GM19239 (cell line): ENCODE data around the gene CACNG4.
"Not testable (repeated sequence)": the region's sequence is repeated elsewhere in the genome, so short reads cannot be mapped to it uniquely, and the experiment has no call there.

ENCODE experiments used
- DNase-seq: peaks from one replicate; pipeline ENCODE4 v3.0.0; 2011; ENCODE audit warnings: low spot score; ENCODE audit not compliant: insufficient read length
- FAIRE-seq: peaks from 2 replicates; lab custom pipeline; 2011; peaks lifted over from hg19 to GRCh38; lab: Jason Lieb, UNC

The CACNG4 gene

DNA sequence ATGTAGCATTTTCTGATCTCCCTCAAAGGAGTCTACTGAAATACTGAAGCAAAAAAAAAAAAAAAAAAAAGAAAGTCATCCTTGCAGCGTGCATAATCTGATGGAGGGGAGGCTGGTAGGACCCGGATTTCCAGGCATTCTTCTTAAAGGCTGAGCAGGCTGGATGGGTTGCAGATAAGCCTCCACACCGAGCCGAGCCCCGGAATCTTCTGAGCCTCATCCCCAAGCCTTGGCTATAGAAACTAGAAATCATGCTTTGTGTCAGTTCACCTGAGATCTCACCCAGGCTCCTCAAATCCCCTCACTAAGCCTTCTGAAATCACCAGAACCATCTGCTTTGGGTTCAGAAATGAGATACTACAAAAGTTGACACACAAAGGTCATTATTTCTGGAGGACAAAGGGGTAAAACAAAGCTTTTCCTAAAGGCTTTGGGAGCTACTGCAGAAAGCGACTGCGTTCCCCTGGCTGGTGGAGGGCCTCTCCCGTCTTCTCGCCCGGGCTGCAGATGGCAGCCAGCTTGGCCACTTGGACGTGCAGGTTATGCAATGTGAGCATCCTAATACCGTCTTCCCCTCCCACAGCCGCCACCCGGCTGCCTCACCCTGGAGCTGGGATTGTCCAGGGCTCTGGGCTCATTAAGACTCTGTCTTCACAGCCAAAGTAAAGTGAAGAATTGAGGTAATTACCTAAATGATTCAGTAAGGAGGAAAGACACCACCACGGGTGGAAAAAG is 4.7 kb upstream of the CACNG4 start:
- DNase-seq: no peak
- no peak for FAIRE-seq

DNA sequence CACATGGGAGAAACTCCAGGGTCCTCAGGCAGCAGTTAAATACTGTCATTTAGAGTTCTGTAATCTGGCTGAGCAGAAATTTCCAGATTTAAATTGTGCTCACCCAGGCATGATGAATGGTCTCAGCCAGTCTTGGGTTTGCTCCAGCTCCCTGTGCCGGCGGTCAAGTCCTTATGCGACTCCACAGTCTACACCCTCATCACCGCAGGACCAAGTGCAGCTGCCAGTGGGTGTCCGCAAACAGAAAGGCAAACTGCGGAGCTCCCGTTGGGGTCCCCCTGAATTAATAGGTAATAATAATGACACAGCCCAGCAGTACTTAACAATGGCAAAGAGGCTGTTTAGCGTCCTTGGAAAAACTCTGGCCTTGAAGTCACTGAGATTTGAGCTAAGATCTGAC is 3.9 kb upstream of the CACNG4 start:
- FAIRE-seq (no peak), DNase-seq (no peak)

DNA sequence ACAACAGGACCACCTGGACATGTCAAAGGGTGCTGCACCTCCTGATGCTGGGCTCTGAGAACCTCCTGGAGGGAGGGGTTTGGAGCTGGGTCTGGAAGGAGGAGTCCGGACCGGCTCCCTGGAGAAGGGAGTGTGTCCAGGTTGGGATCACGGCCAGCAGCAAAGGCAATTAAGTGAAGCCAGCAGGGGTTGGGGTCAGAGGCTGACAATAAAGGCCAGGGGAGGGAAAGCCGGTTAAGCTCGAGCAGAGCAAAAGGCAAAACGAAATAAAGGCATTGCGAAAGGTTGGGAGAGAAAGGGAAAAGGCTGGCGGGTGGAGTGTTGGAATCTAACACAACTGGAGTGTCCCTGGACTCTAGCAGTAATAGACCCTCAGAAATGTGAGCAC is 992 bp upstream of the CACNG4 start:
- DNase-seq (no peak), FAIRE-seq (no peak)

DNA sequence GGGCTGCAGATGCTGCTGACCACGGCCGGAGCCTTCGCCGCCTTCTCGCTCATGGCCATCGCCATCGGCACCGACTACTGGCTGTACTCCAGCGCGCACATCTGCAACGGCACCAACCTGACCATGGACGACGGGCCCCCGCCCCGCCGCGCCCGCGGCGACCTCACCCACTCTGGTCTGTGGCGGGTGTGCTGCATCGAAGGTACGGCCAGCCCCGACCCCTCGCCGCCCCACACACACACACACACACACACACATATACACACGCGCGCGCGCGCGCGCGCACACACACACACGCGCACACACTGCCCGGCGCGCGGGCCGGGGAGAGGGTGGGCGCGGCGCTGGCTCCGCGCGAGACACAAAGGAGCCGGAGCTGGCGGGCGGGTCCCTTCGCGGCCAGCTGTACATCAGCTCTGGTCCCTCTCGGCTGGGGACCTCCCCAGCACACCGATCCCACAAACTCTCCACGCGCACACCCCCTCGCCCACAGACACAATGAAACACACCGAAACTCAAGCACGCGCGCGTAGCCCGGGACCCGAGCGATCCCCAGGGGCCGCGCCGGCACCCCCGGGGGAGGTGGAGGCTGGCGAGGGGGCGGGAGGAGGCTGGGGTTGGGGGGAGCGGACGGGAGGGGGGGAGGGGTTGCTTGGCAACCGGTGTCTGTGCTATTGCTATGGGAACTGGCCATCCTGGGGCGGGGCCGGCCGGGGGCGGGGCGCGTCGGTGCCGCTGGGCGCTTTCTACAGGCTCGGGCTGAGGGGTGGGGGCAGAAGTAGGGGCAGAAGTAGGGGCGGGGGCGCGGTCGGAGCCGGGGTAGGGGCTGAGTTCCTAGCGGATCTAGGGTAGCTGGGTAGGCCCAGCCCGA is 658 bp downstream of the CACNG4 start:
- DNase-seq (no peak), FAIRE-seq (no peak)

DNA sequence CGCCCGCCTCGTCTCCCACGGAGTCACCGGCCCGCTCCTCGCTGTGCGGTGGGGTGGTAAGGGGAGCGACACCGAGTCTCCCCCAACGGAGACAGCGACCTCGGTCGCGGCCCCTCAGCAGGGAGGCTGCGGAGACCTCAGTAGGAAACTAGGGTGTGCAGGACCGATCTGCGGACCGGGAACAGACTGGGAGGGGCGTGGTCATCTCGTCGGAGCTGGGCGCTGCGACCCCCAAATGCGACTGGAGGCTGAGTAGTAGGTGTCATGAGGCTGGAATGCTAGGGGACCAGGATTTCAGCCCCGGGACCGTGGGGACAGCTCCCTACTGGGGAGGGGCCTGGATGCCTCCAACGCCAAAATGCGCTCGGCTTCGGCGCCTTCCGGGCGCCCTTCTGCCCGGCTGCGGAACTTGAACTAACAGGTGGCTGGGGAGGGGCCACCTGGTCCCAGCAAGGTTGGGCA is 1.3 kb downstream of the CACNG4 start:
- DNase-seq (no peak), FAIRE-seq (no peak)

DNA sequence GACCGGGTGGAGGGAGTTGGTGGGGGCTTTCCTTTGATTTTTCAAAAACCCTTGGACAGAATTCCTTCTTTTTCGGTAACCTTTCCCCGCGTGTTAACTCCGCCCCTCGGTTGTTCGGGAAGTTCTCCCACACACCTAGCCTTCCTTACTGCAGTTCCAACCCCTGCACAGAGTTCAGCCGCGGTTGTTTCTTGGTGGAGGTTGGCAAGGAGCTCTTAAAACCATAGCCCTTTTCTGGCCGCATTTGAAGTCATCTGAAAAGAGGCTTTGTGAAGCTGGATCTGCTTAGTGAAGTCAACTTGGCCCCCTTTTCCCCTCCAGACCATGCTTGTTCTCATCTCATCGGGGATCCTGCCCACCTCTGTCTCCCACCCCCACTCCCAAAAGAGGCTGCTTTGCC is 1.8 kb downstream of the CACNG4 start:
- FAIRE-seq (no peak), DNase-seq (no peak)

DNA sequence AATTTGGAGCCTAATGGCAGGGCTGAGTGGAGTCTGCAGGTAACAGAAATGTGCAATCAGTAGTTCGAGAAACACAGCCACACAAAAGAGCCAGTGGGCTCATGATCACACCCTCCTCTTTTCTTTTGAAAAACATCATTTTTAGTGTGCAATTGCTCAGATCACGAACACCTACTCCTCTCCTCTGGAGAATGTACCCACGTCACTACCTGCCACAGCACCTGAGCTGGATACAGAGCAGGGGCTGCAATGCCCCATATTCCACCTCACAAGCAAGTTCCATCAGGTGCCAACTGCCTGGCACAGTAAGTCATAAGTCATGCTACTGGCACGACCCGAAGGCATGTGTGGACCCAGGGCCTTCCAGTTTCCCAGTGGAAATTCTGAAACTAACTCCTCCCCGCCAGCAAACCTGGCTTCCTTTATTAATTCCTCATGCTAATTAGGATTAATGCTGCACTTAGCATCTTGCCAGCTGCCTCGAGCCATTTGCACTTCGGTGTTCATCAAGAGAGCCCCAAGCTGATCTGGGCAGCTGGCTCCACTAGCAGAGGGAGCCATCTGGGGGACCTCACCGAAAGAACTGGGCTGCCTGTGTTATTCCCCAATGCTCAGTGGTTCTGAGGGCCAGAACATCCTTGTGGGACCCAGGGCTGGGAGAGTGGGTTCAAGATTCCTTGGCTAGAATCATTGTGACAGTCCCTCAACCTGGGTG is 2.4 kb downstream of the CACNG4 start:
- FAIRE-seq (no peak), DNase-seq (no peak)

DNA sequence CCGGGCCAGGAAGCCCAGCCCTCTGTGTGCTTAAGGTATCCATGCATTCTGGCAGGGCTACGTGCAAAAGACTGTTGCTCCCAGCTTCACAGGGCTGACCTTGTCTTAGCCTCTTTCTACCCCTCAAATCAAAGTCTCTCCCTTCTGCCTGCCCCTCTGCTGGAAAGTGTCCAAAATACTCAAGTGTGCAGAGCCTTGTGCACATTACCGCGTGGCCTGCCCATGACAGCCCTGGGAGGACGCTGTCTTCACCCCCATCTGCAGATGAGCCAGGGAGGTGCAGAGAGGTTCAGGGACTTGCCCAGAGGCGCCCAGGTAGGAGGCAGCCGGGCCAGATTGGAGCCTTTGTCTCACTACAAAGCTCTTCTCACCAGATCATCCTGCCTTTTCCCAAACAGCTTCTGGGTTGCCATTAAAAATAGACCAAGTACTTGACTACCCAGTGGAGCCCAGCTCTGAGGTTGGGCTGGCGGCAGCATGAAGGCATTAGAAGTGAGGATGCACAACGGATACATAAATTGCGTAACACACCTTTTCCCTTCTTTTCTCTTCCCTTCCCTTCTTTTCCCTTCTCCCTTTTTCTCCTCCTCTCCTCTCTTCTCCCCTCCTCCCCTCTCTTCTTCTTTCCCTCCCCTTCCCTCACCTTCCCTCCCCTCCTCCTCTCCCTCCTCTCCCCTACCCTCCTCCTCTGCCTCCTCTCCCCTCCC is 3.5 kb downstream of the CACNG4 start:
- no peak for FAIRE-seq
- DNase-seq: no peak

DNA sequence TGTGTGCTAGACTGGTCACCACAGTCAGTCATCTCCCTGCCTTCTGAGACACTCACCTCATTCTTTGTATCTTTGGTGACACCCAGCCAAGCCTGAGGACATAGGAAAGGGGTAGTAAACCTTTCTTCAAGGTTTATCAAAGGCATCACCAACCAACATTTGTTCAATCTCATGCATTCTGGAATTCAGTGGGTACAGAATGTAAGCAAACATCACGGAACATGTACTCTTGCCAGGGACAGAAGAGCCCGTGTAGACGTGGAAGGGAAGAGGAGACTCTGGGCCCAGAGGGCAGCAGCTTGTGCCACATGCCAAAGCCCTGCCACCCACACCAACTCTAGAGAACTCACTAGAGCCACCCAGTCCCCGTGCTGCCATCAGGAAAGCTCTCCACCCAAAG is 4.4 kb downstream of the CACNG4 start:
- FAIRE-seq (no peak), DNase-seq (no peak)

DNA sequence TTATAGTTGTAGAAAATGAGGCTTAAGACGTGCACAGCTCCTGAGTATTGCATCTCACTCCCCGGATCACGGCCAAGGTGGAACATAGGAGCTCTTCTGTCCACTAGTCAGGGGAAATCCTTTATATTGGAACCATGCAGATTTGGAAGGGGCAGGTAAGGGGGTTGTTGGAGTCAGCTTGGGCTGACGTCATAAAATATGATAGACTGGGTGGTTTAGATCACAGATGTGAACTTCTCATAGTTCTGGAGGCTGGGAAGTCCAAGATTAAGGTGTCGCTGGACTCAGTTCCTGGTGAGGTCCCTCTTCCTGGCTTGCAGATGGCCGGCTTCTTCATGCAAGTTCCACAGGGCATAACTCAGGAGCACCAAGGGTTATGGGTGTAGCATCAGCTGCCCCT is 5.6 kb downstream of the CACNG4 start:
- DNase-seq (no peak), FAIRE-seq (no peak)

DNA sequence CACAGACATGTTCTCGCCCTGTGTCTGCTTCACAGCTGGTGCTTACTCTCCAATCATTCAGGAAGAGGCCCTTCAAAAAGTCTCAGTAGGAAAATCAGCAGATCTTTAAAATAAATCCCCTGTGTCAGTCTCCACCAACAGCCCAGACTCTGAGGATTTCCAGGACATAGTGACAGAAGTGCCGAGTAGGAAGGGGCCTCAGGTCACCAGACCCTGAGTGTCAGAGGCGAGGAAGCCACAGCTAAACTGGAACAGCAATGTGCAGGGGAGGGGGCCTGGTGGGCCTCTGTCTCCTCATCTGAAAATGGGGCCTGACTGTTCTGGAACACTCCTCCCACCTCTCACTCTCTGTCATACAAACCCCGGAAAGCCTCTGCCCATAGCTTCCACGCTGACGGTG is 6.3 kb downstream of the CACNG4 start:
- FAIRE-seq: no peak
- DNase-seq: no peak

DNA sequence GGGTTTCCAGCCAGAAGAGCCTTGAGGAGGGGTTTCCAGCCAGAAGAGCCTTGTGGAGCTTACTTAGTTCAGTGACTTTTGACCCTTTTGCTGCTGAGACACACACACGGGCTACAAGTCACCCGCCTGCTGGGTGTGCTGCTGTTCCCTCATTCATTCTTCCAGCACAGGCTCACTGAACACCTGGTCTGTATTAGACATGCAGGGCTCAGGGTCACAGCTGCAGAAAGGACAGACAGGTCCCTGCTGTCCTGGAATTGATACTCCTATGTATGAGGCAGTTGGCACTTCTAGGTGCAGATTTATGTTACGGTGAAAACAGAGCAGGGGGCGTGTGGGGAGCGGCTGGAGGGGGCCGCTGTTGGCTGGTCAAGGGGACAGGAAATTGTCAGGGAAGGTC is 6.8 kb downstream of the CACNG4 start:
- DNase-seq: no peak

DNA sequence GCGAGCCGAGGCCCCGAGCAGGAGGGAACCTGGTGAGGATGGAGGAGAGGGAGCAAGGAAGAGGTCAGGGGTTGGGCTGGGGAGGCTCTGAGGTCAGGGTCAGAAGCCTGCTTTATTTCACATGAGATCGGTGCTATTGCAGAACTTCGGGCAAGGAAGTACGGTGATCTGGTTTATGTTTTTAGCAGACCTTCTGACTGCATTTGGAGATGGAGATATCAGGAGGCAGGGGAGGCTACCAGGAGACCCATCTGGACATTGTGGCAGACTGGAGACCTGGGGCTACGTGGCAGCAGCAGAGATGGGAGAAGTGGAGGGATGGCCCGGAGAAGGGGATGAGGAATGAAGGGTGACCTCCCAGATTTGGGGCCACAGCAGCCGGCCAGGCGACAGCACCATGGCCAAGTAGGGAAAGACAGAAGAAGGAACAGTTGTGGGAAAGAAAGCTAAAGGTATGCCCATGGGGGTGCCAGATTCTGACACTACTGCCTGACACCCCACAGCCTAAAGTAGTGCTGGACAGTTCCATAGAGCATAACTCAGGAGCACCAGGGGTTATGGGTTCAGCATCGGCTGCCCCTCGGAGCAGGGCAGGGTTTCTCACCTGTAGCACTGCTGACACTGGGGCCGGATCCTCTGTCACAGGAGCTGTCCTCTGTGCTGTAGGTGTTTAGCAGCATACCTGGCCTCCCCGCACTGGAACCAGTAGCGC is 7.4 kb downstream of the CACNG4 start:
- no peak for DNase-seq
- no peak for FAIRE-seq

More for the DNA sequence above, 6.8 kb downstream of the CACNG4 start:
- no peak for FAIRE-seq

DNA sequence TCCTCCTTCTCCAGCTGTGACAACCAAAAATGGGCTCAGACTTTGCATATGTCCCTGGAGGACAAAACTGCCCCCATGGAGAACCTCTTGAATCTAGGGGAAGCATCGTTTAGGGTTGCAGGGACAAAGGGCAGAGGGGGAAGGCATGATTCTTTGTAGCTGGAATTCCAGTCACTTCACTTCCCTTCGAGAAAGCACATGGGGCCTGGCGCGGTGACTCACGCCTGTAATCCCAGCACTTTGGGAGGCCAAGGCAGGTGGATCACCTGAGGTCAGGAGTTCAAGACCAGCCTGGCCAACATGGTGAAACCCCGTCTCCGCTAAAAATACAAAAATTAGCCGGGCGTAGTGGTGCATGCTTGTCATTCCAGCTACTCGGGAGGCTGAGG is 7.9 kb downstream of the CACNG4 start:
- not testable (repeated sequence) for FAIRE-seq, DNase-seq

DNA sequence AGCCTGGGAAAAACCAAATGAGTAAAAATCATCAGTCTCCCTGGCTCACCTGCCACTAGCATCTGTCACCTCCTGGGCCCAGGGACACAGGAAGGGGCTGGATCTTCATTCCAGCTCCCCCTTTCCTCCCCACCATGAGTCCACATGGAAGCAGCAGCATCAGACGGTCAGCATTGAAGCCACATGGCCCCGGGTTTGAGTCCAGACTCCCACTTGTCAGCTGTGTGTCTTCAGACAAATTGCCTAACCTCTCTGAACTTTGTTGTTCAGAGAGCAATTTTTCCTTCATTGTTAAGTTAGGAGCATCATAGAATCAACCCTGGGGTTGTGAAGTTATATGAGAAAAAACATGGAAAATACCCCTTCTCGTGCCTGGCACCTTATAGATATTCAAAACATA is 10.7 kb downstream of the CACNG4 start:
- DNase-seq (no peak), FAIRE-seq (no peak)

DNA sequence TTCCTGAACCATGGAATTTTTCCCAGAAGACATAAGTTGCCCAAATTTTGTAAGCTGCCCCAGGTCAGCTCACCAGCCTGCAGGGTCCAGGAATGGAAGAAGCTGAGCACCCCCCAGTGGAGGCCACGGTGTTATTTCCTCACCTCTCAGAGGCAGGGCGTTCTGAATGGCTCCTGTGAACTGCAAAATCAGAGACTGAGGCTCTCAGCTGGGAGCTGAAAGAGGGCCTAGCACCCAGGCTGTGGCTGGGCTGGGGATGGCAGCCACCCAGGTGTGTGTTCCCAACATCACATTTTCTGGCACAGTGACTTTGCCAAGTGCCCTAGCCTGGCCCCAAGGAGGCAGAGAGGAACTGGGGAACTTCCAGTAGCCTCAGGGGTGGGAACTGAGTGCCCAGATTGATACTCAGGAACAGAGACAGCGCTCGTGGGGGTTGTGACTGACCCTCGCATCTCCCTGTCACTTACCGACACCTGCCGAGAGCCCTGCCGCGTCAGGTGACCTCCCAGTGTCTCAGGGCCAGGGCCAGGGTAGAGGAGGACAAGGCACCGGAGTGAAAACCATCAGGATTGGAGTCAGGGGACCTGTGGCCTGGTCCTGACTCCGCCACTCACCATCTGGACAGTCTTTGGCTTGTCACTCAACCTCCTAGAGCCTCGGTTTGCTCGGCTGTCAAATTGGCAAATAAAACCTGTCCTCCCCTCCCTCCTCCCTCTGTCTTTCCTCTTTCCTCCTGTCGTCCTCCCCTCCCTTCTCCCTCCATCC is 11.3 kb downstream of the CACNG4 start:
- no peak for DNase-seq
- no peak for FAIRE-seq

DNA sequence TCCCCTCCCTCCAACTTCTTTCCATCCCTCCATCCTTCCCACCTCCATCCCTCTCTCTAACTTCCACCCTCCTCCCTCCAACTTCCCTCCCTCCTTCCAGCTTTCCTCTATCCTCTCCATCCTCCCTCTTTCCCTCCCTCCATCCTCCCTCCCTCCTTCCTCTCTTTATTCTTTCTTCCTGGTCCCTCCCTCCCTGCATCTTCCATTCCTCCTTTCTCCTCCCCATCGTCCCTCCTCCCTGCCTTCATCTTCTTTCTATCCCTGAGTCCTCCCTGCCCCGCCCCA is 11.8 kb downstream of the CACNG4 start:
- DNase-seq (no peak), FAIRE-seq (no peak)

DNA sequence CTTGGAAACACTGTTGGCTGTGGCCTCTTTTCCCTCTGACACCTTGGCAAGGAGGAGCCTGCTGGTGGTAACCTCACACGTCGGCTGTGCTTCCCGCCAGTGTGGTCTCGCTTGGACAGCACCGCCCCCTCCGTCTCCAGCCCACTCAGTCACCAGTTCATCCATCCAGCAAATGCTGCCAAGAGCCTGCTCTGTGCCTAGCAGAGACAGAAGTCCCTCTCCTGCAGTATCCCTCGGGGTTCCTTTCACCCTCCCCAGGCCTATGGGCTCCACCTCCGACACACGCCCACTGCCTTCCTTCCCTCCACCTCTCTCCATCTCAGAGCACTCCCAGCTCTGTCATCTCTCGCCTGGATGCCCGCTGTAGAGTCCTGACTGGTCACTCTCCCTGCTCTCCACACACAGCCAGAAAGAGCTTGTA is 12.3 kb downstream of the CACNG4 start:
- DNase-seq: no peak
- FAIRE-seq: no peak

DNA sequence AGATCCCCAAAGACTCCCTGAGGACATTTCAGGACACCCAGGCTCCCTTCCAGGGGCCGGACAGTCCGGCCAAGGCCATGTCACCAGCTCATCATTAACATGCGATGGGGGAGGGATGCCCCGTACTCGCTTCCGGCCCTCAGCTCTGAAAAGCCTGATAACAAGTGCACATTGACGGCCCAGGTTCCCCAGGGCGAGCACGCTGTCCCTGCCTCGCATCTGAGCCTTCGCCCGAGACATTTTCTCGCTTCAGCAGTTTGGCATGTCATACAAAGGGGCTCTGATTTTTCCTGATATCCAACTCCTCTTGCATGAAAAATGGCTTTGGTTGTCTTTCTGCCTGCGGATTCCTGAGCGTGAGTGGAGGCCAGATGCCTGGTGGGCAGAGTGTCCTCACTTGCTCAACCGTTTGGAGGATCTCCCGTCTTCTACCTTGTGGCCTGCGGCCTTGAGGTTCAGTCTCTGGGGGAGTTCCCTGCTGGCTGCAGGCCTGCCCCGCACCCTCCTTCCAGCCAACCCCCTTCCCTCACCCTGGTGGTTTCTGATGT is 14.1 kb downstream of the CACNG4 start:
- DNase-seq (no peak), FAIRE-seq (no peak)
